ENCODE results near the gene GNA12.

GNA12 gene

DNA sequence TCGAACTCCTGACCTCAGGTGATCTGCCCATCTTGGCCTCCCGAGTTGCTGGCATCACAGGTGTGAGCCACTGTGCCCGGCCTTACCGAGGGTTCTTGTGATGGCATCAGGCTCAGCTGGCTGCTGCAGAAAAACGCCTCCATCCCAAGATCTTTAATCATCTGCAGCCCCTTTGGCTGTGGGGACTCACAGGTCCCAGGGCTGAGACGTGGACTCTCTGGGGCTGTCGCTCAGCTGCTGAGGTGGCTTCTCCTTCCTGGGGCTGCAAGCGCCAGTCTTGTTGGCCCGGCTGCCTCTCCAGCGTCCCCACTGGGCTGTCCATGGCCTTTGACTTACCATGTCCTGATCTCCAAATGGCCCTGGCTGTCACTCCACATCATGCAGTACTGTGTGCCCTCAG, 136.1 kb downstream of the GNA12 start:
- no peak overlapping the region for H3K4me3 ChIP-seq (ENCODE audit: low read length in 2 of 2)
- H3K27me3 ChIP-seq (ENCODE audit: control insufficient read depth in 2 of 2, insufficient read depth in 2 of 2, low read length in 2 of 2), result no peaks in the 10 kb centered on the region
- H3K9me3 ChIP-seq (ENCODE audit: control insufficient read depth in 2 of 2, low read length in 2 of 2), result no peaks in the 10 kb centered on the region

DNA sequence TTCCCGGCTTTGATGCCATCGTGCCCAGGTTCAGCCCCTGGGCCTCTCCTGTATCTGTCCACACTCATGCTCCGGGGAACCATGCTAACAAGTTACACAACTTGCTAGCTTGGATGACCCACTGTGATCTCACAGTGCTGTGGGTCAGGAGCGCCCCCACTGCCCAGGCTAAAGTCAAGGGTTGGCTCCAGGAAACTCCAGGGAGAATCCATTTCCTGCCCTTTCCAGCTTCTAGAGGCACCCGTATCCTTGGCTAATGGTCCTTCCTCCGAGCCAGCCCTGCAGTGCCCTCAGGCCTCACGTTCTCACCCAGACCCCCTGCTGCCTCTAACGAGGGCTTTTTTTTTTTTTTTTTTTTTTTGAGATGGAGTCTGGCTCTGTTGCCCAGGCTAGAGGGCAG, 136.6 kb downstream of the GNA12 start:
- Histone ChIP-seq H3K9ac (ENCODE audit: low read depth in 1 of 2, low read length in 2 of 2) (no peak overlapping the region), H3K36me3 (ENCODE audit: control insufficient read depth in 2 of 2, insufficient read depth in 2 of 2, low read length in 2 of 2) (no peaks in the 10 kb centered on the region), H3K27me3 (ENCODE audit: control insufficient read depth in 2 of 2, insufficient read depth in 2 of 2, low read length in 2 of 2) (no peaks in the 10 kb centered on the region)

More for the DNA sequence above, 136.1 kb downstream of the GNA12 start:
- H3K36me3 ChIP-seq (ENCODE audit: control insufficient read depth in 2 of 2, insufficient read depth in 2 of 2, low read length in 2 of 2), result no peaks in the 10 kb centered on the region
- no peak overlapping the region for H3K27ac ChIP-seq (ENCODE audit: low read depth in 2 of 2, low read length in 2 of 2)
- peaks cover 10 to 12% of the 10 kb centered on the region in 2 donors for H3K4me1 ChIP-seq (ENCODE audit: control insufficient read depth in 2 of 2, insufficient read depth in 2 of 2, low read length in 2 of 2)
- H3K9ac ChIP-seq (ENCODE audit: low read depth in 1 of 2, low read length in 2 of 2), result no peak overlapping the region

DNA sequence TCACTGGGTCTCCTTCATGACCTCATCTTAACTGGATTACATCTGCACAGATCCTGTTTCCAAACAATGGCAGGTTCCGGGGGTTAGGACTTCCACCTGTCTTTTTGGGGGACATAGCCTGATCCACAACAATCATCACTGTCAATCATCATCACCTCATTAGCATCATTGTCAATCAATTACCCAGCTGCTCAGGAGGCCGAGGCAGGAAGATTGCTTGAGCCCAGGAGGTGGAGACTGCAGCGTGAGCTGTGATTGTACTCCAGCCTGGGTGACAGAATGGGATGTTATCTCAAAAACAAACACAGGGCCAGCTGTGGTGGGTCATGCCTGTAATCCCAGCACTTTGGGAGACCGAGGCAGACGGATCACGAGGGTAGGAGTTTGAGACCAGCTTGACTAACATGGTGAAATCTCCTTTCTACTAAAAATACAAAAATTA, 137.4 kb downstream of the GNA12 start:
- no peak overlapping the region for H3K9ac ChIP-seq (ENCODE audit: low read depth in 1 of 2, low read length in 2 of 2)
- no peaks in the 10 kb centered on the region for H3K27me3 ChIP-seq (ENCODE audit: control insufficient read depth in 2 of 2, insufficient read depth in 2 of 2, low read length in 2 of 2)
- H3K4me3 ChIP-seq (ENCODE audit: low read length in 2 of 2), result no peak overlapping the region
- peaks cover 10 to 12% of the 10 kb centered on the region in 2 donors for H3K4me1 ChIP-seq (ENCODE audit: control insufficient read depth in 2 of 2, insufficient read depth in 2 of 2, low read length in 2 of 2)
- H3K27ac ChIP-seq (ENCODE audit: low read depth in 2 of 2, low read length in 2 of 2), result no peak overlapping the region
- no peaks in the 10 kb centered on the region for H3K9me3 ChIP-seq (ENCODE audit: control insufficient read depth in 2 of 2, low read length in 2 of 2)
- no peaks in the 10 kb centered on the region for H3K36me3 ChIP-seq (ENCODE audit: control insufficient read depth in 2 of 2, insufficient read depth in 2 of 2, low read length in 2 of 2)

More for the DNA sequence above, 136.6 kb downstream of the GNA12 start:
- no peak overlapping the region for H3K4me3 ChIP-seq (ENCODE audit: low read length in 2 of 2)
- H3K9me3 ChIP-seq (ENCODE audit: control insufficient read depth in 2 of 2, low read length in 2 of 2), result no peaks in the 10 kb centered on the region
- peaks cover 10 to 12% of the 10 kb centered on the region in 2 donors for H3K4me1 ChIP-seq (ENCODE audit: control insufficient read depth in 2 of 2, insufficient read depth in 2 of 2, low read length in 2 of 2)
- no peak overlapping the region for H3K27ac ChIP-seq (ENCODE audit: low read depth in 2 of 2, low read length in 2 of 2)

- peaks cover 6 to 10% of the 10 kb centered on the region in 2 donors for H3K4me1 ChIP-seq (ENCODE audit: control insufficient read depth in 2 of 2, insufficient read depth in 2 of 2, low read length in 2 of 2)
- H3K27me3 ChIP-seq (ENCODE audit: control insufficient read depth in 2 of 2, insufficient read depth in 2 of 2, low read length in 2 of 2), result no peaks in the 10 kb centered on the region
- no peaks in the 10 kb centered on the region for H3K9me3 ChIP-seq (ENCODE audit: control insufficient read depth in 2 of 2, low read length in 2 of 2)
- H3K4me3 ChIP-seq (ENCODE audit: low read length in 2 of 2), result no peak overlapping the region
- H3K27ac ChIP-seq (ENCODE audit: low read depth in 2 of 2, low read length in 2 of 2), result no peak overlapping the region
- H3K9ac ChIP-seq (ENCODE audit: low read depth in 1 of 2, low read length in 2 of 2), result no peak overlapping the region
- no peaks in the 10 kb centered on the region for H3K36me3 ChIP-seq (ENCODE audit: control insufficient read depth in 2 of 2, insufficient read depth in 2 of 2, low read length in 2 of 2)
Observed at GRCh38 chr7:2705371-2706096, 138.6 kb downstream of the GNA12 start.

DNA sequence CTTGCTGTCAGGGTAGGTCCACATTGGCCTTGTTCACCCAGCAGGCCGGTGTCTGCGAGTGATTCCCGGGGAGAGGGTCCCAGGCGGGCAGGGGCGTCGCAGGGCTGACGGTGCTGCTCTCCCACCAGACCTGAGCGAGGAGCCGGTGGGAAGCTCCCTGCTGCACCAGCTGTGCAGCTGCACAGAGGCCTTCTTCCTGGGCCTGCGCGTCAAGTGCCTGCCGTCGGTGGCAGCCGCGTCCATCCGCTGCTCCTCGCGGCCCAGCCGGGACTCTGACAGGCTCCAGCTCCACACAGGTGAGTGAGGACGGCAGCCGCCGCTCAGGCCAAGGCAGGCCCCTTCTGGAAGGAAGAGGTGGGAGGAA, 141.5 kb downstream of the GNA12 start:
- Histone ChIP-seq H3K9ac (ENCODE audit: low read depth in 1 of 2, low read length in 2 of 2) (no peak overlapping the region), H3K9me3 (ENCODE audit: control insufficient read depth in 2 of 2, low read length in 2 of 2) (no peaks in the 10 kb centered on the region), H3K4me1 (ENCODE audit: control insufficient read depth in 2 of 2, insufficient read depth in 2 of 2, low read length in 2 of 2) (no peaks in the 10 kb centered on the region), H3K4me3 (ENCODE audit: low read length in 2 of 2) (no peak overlapping the region), H3K27ac (ENCODE audit: low read depth in 2 of 2, low read length in 2 of 2) (no peak overlapping the region), H3K27me3 (ENCODE audit: control insufficient read depth in 2 of 2, insufficient read depth in 2 of 2, low read length in 2 of 2) (no peaks in the 10 kb centered on the region), H3K36me3 (ENCODE audit: control insufficient read depth in 2 of 2, insufficient read depth in 2 of 2, low read length in 2 of 2) (no peaks in the 10 kb centered on the region)

- H3K27me3 ChIP-seq (ENCODE audit: control insufficient read depth in 2 of 2, insufficient read depth in 2 of 2, low read length in 2 of 2), result no peaks in the 10 kb centered on the region
- no peaks in the 10 kb centered on the region for H3K36me3 ChIP-seq (ENCODE audit: control insufficient read depth in 2 of 2, insufficient read depth in 2 of 2, low read length in 2 of 2)
- H3K27ac ChIP-seq (ENCODE audit: low read depth in 2 of 2, low read length in 2 of 2), result no peak overlapping the region
- no peak overlapping the region for H3K9ac ChIP-seq (ENCODE audit: low read depth in 1 of 2, low read length in 2 of 2)
- H3K4me3 ChIP-seq (ENCODE audit: low read length in 2 of 2), result no peak overlapping the region
- H3K4me1 ChIP-seq (ENCODE audit: control insufficient read depth in 2 of 2, insufficient read depth in 2 of 2, low read length in 2 of 2), result no peaks in the 10 kb centered on the region
- H3K9me3 ChIP-seq (ENCODE audit: control insufficient read depth in 2 of 2, low read length in 2 of 2), result no peaks in the 10 kb centered on the region
Observed at GRCh38 chr7:2701832-2702593, 142.1 kb downstream of the GNA12 start.

DNA sequence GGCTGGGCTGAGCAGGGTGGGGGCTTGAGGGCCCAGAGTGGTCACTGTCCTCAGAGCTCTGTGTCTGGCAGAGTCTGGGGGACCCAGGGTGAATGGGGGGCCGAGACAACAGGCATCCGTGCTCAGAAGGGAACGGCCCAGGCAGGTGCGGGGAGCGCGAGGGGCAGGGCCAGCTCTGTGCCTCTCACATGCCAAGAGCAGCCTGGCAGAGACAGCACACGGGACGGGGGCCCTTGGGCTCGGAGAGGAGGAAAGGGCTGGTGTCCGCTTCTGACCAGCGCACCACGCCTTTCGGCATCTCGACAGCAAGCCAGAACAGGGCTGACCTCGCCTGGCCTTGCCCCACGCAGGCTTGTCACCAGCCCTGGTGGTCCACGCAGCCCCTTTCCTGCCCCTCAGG, 142.7 kb downstream of the GNA12 start:
- no peaks in the 10 kb centered on the region for H3K36me3 ChIP-seq (ENCODE audit: control insufficient read depth in 2 of 2, insufficient read depth in 2 of 2, low read length in 2 of 2)
- H3K9me3 ChIP-seq (ENCODE audit: control insufficient read depth in 2 of 2, low read length in 2 of 2), result no peaks in the 10 kb centered on the region
- H3K4me1 ChIP-seq (ENCODE audit: control insufficient read depth in 2 of 2, insufficient read depth in 2 of 2, low read length in 2 of 2), result no peaks in the 10 kb centered on the region
- H3K27ac ChIP-seq (ENCODE audit: low read depth in 2 of 2, low read length in 2 of 2), result no peak overlapping the region
- H3K27me3 ChIP-seq (ENCODE audit: control insufficient read depth in 2 of 2, insufficient read depth in 2 of 2, low read length in 2 of 2), result no peaks in the 10 kb centered on the region
- H3K4me3 ChIP-seq (ENCODE audit: low read length in 2 of 2), result no peak overlapping the region
- H3K9ac ChIP-seq (ENCODE audit: low read depth in 1 of 2, low read length in 2 of 2), result no peak overlapping the region

DNA sequence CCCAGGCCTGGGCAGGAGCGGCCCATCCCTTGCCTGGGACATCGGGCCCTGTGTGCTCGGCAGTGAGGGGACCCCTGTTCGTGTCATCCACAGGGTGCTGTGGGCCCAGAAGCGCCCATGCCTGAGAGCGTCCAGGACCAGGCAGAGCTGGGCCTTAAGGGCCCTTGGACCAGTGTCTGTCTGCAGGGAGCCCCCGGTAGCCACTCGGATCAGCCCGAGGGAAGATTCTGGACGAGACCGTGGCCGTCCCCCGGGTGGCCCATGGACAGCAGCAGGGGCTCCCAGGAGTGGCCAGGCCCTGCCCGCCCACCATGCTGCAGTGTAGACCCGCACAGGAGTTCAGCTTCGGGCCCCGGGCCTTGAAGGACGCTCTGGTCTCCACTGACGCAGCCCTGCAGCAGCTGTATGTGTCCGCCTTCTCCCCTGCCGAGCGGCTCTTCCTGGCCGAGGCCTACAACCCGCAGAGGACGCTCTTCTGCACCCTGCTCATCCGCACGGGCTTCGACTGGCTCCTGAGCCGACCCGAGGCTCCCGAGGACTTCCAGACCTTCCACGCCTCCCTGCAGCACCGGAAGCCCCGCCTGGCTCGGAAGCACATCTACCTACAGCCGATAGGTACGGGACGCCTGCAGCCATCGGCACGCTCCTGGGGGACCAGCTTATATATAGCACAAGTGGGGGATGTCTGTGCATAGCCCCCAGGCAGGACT, 143.8 kb downstream of the GNA12 start:
- H3K9me3 ChIP-seq (ENCODE audit: control insufficient read depth in 2 of 2, low read length in 2 of 2), result no peaks in the 10 kb centered on the region
- H3K27me3 ChIP-seq (ENCODE audit: control insufficient read depth in 2 of 2, insufficient read depth in 2 of 2, low read length in 2 of 2), result no peaks in the 10 kb centered on the region
- H3K4me1 ChIP-seq (ENCODE audit: control insufficient read depth in 2 of 2, insufficient read depth in 2 of 2, low read length in 2 of 2), result no peaks in the 10 kb centered on the region
- H3K27ac ChIP-seq (ENCODE audit: low read depth in 2 of 2, low read length in 2 of 2), result no peak overlapping the region
- no peak overlapping the region for H3K9ac ChIP-seq (ENCODE audit: low read depth in 1 of 2, low read length in 2 of 2)
- H3K36me3 ChIP-seq (ENCODE audit: control insufficient read depth in 2 of 2, insufficient read depth in 2 of 2, low read length in 2 of 2), result no peaks in the 10 kb centered on the region
- no peak overlapping the region for H3K4me3 ChIP-seq (ENCODE audit: low read length in 2 of 2)

GRCh38 chr7:2699289-2699620, 144.9 kb downstream of the GNA12 start:
- Histone ChIP-seq H3K4me3 (ENCODE audit: low read length in 2 of 2) (no peak overlapping the region), H3K27me3 (ENCODE audit: control insufficient read depth in 2 of 2, insufficient read depth in 2 of 2, low read length in 2 of 2) (no peaks in the 10 kb centered on the region), H3K9me3 (ENCODE audit: control insufficient read depth in 2 of 2, low read length in 2 of 2) (no peaks in the 10 kb centered on the region), H3K36me3 (ENCODE audit: control insufficient read depth in 2 of 2, insufficient read depth in 2 of 2, low read length in 2 of 2) (no peaks in the 10 kb centered on the region), H3K9ac (ENCODE audit: low read depth in 1 of 2, low read length in 2 of 2) (no peak overlapping the region), H3K27ac (ENCODE audit: low read depth in 2 of 2, low read length in 2 of 2) (no peak overlapping the region), H3K4me1 (ENCODE audit: control insufficient read depth in 2 of 2, insufficient read depth in 2 of 2, low read length in 2 of 2) (no peaks in the 10 kb centered on the region)

Data from mucosa of rectum (tissue), 2 donors.